Measurements from ENCODE around the gene TCP10L. TPM values are rescaled to one million over a fixed set of nuclear protein-coding genes. Genes with fewer than 3 reads are reported as not detected.

The TCP10L gene
- total and polyA plus RNA-seq, 2 of the 8 experiments (the other 6 are each of a cell fraction or from before 2014, with no cell fraction given) = 0.45 to 0.99 TPM

- Histone ChIP-seq H3K56ac (replicated peaks; ENCODE audit: insufficient read length, low read depth, low read length) (no peak overlapping the region), H3K23me2 (ENCODE audit: low read depth, low read length) (no peaks in the 10 kb centered on the region), H3K79me1 (ENCODE audit: low read depth, low read length) (no peaks in the 10 kb centered on the region), H3K27me3 (replicated peaks in 1 of 4; ENCODE audit: control insufficient read depth in 3 of 4, extremely low read depth in 1 of 4, insufficient read depth in 3 of 4, low read length in 3 of 4) (no peaks in the 10 kb centered on the region), H3K4me2 (ENCODE audit: insufficient read depth in 1 of 2, low read depth in 2 of 2, low read length in 2 of 2) (no peak overlapping the region), H3K4me3 (ENCODE audit: extremely low read depth in 1 of 4, insufficient read depth in 2 of 4, low read depth in 3 of 4, low read length in 4 of 4) (no peak overlapping the region), H4K5ac (ENCODE audit: insufficient read length, low read depth, low read length) (no peak overlapping the region), H3K14ac (ENCODE audit: insufficient read length) (no peak overlapping the region), H4K20me1 (replicated peaks in 1 of 2; ENCODE audit: control insufficient read depth in 1 of 2, insufficient read depth in 2 of 2, low read length in 2 of 2) (no peaks in the 10 kb centered on the region), H3K27ac (ENCODE audit: low read depth, low read length) (no peak overlapping the region), H2AFZ (ENCODE audit: low read length) (no peak overlapping the region), H3K36me3 (ENCODE audit: control insufficient read depth in 2 of 4, insufficient read depth in 4 of 4, low read length in 3 of 4) (no peaks in the 10 kb centered on the region), H2BK12ac (ENCODE audit: low read depth, low read length) (no peak overlapping the region), H3K9me3 (ENCODE audit: insufficient read depth in 2 of 2, low read depth in 1 of 2, low read length in 1 of 2) (no peaks in the 10 kb centered on the region), H3K4me1 (replicated peaks in 1 of 4; ENCODE audit: control insufficient read depth in 3 of 4, insufficient read depth in 4 of 4, low read length in 3 of 4) (peaks cover 0 to 4% (median 0%) of the 10 kb centered on the region in 4 experiments; a peak in 1 of 7 replicates), H2AK5ac (ENCODE audit: low read depth, low read length) (no peak overlapping the region), H3K4ac (replicated peaks; ENCODE audit: insufficient read length, low read depth, low read length) (no peak overlapping the region), H2BK20ac (ENCODE audit: low read length) (no peak overlapping the region), H3K79me2 (ENCODE audit: control insufficient read depth in 1 of 2, insufficient read depth in 2 of 2, low read length in 2 of 2) (no peaks in the 10 kb centered on the region), H2BK15ac (ENCODE audit: low read length) (no peak overlapping the region), H3K23ac (ENCODE audit: insufficient read length) (no peak overlapping the region), H2BK5ac (ENCODE audit: low read depth, low read length) (no peak overlapping the region), H2BK120ac (replicated peaks; ENCODE audit: low read depth, low read length) (no peak overlapping the region), H4K91ac (replicated peaks; ENCODE audit: insufficient read length, low read length) (no peak overlapping the region), H3K9ac (replicated peaks in 1 of 4; ENCODE audit: extremely low read depth in 1 of 4, low read depth in 3 of 4, low read length in 3 of 4) (no peak overlapping the region), H4K8ac (ENCODE audit: extremely low read depth, insufficient read depth, low read length) (peak overlapping the region; percentile 12; the same call in 1 of the 2 replicates), H3K18ac (ENCODE audit: extremely low read depth, low read length) (no peak overlapping the region)
- CTCF ChIA-PET (ENCODE audit: partially characterized antibody) = interaction anchor here (0.6 to 10.0 kb wide), 12 partner anchors 11 to 192 kb away, joined by 3 to 112 read pairs (median 11); no protein-coding TSS in a partner anchor
- no peak for TF ChIP-seq KDM1A (IDR thresholded peaks at IDR 0.05; ENCODE audit: borderline replicate concordance, low read length)
- no peak for TF ChIP-seq RXRA (IDR thresholded peaks at IDR 0.05; ENCODE audit: insufficient read depth, low read depth, low read length)
- peak; percentile 17 to 50 (median 23); a peak in 3 of 4 replicates for TF ChIP-seq CTCF (IDR thresholded peaks at IDR 0.05; ENCODE audit: control extremely low read depth in 1 of 3, insufficient read depth in 1 of 3, low read depth in 1 of 3, low read length in 3 of 3)
- peak; percentile 22 to 37 for TF ChIP-seq RAD21 (IDR thresholded peaks at IDR 0.05 in 1 of 2, conservative IDR thresholded peaks at IDR 0.05 in 1 of 2; ENCODE audit: low read depth in 2 of 2, low read length in 2 of 2)
- no peak for TF ChIP-seq NANOG (IDR thresholded peaks at IDR 0.05; ENCODE audit: insufficient read depth, low read depth, low read length, poor library complexity, severe bottlenecking)
- TF ChIP-seq SRF (IDR thresholded peaks at IDR 0.05; ENCODE audit: low read depth, low read length) = no peak
- FAIRE-seq = no peak
- no peak for DNase-seq (ENCODE audit: low read depth in 1 of 2, low spot score in 2 of 2)
- POLR2A ChIA-PET (ENCODE audit: partially characterized antibody) = no interaction called here
- WGBS, 2 experiments (ENCODE audit: extremely low coverage in 1 of 2, insufficient coverage in 1 of 2, insufficient read length in 1 of 2, insufficient replicate concordance in 2 of 2, low coverage in 1 of 2, low lambda C conversion rate in 2 of 2, missing lambda C conversion rate in 1 of 2) = 93% methylated on average over 11 of the region's 11 CpGs; no CpG with 5 or more reads in 1 of the 2 experiments
These were observed 9.3 kb downstream of the TCP10L start for GRCh38 chr21:32576011-32576410.

Data from H1 (cell line).